ENCODE data around the gene TRDN.

Gene TRDN

DNA sequence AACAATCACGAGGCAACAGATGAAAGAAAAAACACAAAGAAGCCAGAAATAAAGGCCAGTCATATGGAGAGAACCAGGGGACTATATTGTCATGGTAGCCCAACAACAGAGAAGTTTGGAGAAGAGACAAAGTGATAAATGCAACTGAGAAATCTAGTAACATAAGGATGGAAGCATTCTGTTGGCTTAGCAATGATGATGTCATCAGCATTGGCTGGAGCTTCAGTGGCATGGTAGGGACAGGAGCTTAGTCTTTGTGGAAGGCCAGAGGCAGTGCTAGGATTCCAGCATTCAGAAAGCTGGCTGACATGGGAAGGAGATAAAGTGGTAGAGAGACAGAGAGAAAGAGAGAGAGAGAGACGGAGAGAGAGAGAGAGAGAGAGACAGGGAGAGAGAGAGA, 276.4 kb downstream of the TRDN start:
- TF ChIP-seq CTCF (conservative IDR thresholded peaks at IDR 0.05; ENCODE audit: low read depth, low read length) = no peak
- DNase-seq (ENCODE audit: low read depth) = no peak
- H3K4me3 ChIP-seq (ENCODE audit: low read length) = no peak overlapping the region

DNA sequence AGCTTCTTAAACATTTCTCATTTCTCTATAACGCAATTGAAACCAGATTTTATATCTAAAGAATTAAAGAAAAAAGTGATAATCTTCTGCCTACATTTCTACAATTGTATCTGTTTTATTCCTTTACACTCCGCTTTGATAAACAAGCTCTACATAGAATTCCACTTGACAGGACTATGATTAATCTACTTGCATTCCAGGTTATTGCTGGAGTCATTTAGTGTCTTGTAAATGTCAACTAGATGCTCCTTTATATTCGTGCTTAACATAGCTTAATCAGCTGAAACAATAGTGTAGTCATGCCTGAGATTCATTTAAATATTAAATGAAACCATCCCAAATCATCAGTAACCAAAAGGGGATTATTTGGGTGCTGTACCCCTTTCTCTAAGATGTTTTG, 284.0 kb downstream of the TRDN start:
- TF ChIP-seq CTCF (conservative IDR thresholded peaks at IDR 0.05; ENCODE audit: low read depth, low read length) = no peak
- DNase-seq (ENCODE audit: low read depth) = no peak
- no peak overlapping the region for H3K4me3 ChIP-seq (ENCODE audit: low read length)

- DNase-seq (ENCODE audit: low read depth) = no peak
- TF ChIP-seq CTCF (conservative IDR thresholded peaks at IDR 0.05; ENCODE audit: low read depth, low read length) = no peak
Measured at GRCh38 chr6:123352279-123352678, 284.5 kb downstream of the TRDN start.

DNA sequence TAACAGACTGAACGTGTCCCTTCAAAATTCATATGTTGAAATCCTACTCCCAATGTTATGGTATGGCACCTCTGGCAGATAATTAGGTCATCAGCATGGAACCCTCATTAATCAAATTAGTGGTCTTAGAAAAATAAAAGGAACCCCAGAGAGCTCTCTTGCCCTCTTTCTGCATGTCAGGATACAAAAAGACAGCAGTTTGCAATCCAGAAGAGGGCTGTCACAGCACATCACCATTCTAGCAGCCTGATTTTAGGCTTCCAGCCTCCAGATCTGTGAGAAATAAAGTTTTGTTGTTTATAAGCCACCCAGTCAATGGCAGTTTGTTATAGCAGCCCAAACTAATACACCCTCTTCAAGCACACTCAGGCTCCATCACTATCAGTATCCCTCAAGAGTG, 292.9 kb downstream of the TRDN start:
- no peak overlapping the region for H3K4me3 ChIP-seq (ENCODE audit: low read length)
- DNase-seq (ENCODE audit: low read depth) = no peak
- no peak for TF ChIP-seq CTCF (conservative IDR thresholded peaks at IDR 0.05; ENCODE audit: low read depth, low read length)

More at GRCh38 chr6:123352279-123352678, 284.5 kb downstream of the TRDN start:
- H3K4me3 ChIP-seq (ENCODE audit: low read length) = no peak overlapping the region

DNA sequence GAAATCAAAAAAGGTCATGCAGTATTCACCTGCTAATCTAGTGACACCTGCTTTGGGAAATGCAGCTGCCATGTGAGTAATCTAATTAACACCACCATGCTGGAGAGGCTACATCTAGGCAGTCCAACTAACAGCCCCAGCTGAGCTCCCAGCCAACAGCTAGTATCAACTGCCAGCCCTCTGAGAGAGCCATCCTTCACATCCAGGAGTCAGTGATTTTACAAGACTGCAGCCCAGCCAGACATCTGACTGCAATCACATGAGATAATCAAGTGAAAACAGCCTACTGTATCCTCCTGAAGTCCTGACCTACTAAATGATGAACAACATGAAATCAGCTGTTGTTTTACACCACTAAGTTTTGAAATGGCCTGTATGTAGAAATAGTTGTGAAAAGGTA, 298.4 kb downstream of the TRDN start:
- H3K4me3 ChIP-seq (ENCODE audit: low read length) = no peak overlapping the region

DNA sequence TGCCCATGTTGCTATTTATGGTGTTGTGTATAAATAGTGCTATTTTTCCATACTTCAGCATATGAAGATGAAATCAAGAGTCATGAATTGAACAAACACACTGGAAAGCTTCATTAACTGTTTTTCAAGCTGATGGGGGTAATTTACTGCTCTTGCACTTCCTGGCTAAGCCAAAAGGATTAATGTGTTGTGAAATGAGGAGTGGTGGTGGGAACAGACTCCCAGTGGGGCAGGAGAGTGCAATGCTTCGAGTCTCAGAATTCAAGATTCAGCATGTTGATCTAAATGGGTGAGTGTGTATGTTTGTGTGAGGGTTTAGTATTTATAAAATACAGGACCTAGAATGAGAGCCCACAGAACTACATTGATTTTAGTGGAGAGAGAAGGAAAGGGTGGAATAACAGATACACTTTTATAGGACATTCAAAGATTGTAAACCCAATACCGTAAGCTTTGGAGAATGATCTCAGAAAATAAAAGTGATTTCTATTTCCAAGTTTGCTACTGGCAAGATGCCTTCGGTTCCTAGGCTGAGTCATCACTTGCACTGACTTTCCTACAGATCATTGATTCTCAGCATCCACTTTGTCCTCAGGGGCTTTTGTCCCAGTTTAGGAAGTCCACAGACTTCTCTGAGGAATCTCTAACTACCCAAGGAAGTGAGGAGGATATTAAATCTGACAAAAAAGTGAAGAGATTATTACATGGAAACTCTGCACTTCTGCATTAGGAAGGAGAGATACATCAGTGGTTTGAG, 303.6 kb downstream of the TRDN start:
- H3K4me3 ChIP-seq (ENCODE audit: low read length) = no peak overlapping the region
- TF ChIP-seq CTCF (conservative IDR thresholded peaks at IDR 0.05; ENCODE audit: low read depth, low read length) = no peak
- peak; percentile 10 for DNase-seq (ENCODE audit: low read depth)

More for the DNA sequence above, 298.4 kb downstream of the TRDN start:
- no peak for DNase-seq (ENCODE audit: low read depth)
- no peak for TF ChIP-seq CTCF (conservative IDR thresholded peaks at IDR 0.05; ENCODE audit: low read depth, low read length)

DNA sequence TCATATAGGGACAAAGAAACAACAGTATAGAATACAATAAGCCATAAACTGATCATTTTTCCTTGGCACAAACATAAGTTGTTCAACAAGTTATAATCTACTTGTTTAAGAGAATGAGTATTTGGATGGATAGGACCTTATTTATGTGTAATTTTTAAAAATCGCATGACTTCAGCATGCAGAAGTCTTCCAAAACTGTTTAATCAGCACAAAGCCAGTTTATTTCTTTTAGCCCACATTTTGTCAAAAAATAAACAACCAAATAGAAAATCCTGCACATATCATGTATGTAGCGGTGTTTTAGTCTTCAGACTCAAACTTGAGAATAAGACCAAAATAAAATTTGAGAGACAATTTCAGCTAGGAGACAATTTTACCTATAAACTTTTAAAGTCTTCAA, 304.7 kb downstream of the TRDN start:
- no peak overlapping the region for H3K4me3 ChIP-seq (ENCODE audit: low read length)
- no peak for DNase-seq (ENCODE audit: low read depth)
- no peak for TF ChIP-seq CTCF (conservative IDR thresholded peaks at IDR 0.05; ENCODE audit: low read depth, low read length)
